Effector memory CD4-positive, alpha-beta T cell (primary cell): Measurements from ENCODE around the gene B3GAT1.

Experiments
- DNase-seq, 3 donors: peaks; one replicate each; pipeline ENCODE4 v3.0.0-alpha.2; 2020
- H3K27ac ChIP-seq: 2 replicates; pipeline ENCODE4 v1.7.0; 2013; ENCODE audit warnings: mild to moderate bottlenecking, low read length, moderate library complexity; ENCODE audit not compliant: insufficient read depth, poor library complexity, severe bottlenecking
- H3K27me3 ChIP-seq: replicated peaks from 2 replicates; pipeline ENCODE4 v1.7.0; 2013; ENCODE audit warnings: mild to moderate bottlenecking, low read length; ENCODE audit not compliant: insufficient read depth, control insufficient read depth, poor library complexity, severe bottlenecking
- H3K36me3 ChIP-seq: 2 replicates; pipeline ENCODE4 v1.7.0; 2013; ENCODE audit warnings: mild to moderate bottlenecking, low read length, moderate library complexity; ENCODE audit not compliant: control insufficient read depth, insufficient read depth
- H3K4me1 ChIP-seq: 2 replicates; pipeline ENCODE4 v1.7.0; 2013; ENCODE audit warnings: low read length, mild to moderate bottlenecking; ENCODE audit not compliant: control insufficient read depth, insufficient read depth, poor library complexity, severe bottlenecking
- H3K4me3 ChIP-seq: 2 replicates; pipeline ENCODE4 v1.7.0; 2013; ENCODE audit warnings: low read length, low read depth, mild to moderate bottlenecking; ENCODE audit not compliant: insufficient read depth, poor library complexity, severe bottlenecking
- H3K9me3 ChIP-seq: 2 replicates; pipeline ENCODE4 v1.7.0; 2013; ENCODE audit warnings: mild to moderate bottlenecking, low read length, moderate library complexity; ENCODE audit not compliant: control insufficient read depth

The B3GAT1 gene

DNA sequence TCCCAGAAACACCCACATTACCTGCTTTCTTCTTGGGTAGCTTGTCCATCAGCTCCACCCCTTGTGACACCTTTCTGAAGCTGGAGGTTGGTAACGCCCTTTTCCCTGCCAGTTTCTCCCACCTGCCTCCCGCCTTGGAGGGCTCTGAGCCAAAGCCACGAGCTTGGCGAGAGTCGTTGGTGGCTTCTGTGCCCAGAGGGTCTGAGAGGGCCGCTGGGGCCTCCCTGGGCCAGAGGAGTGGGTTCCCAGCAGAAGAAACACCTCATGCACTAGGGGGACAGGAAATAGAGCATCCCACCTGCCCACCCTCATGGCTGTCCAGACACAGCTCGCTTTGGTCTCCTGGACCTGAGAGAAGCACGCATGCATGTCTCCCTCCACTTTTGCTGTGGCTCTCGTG is 37.9 kb downstream of the B3GAT1 start:
- H3K9me3 ChIP-seq: no peaks in the 10 kb centered on the region
- no peaks in the 10 kb centered on the region for H3K36me3 ChIP-seq
- H3K4me1 ChIP-seq: no peaks in the 10 kb centered on the region
- H3K4me3 ChIP-seq: no peak overlapping the region
- H3K27me3 ChIP-seq: no peaks in the 10 kb centered on the region
- no peak overlapping the region for H3K27ac ChIP-seq
- DNase-seq: no peak

GRCh38 chr11:134373591-134374052 is 38.4 kb downstream of the B3GAT1 start:
- H3K27ac ChIP-seq: no peak overlapping the region
- no peaks in the 10 kb centered on the region for H3K27me3 ChIP-seq
- no peaks in the 10 kb centered on the region for H3K36me3 ChIP-seq

GRCh38 chr11:134372961-134373360 is 39.1 kb downstream of the B3GAT1 start:
- DNase-seq: no peak

More at GRCh38 chr11:134373591-134374052, 38.4 kb downstream of the B3GAT1 start:
- no peaks in the 10 kb centered on the region for H3K9me3 ChIP-seq
- H3K4me3 ChIP-seq: no peak overlapping the region
- H3K4me1 ChIP-seq: no peaks in the 10 kb centered on the region
- DNase-seq: no peak

DNA sequence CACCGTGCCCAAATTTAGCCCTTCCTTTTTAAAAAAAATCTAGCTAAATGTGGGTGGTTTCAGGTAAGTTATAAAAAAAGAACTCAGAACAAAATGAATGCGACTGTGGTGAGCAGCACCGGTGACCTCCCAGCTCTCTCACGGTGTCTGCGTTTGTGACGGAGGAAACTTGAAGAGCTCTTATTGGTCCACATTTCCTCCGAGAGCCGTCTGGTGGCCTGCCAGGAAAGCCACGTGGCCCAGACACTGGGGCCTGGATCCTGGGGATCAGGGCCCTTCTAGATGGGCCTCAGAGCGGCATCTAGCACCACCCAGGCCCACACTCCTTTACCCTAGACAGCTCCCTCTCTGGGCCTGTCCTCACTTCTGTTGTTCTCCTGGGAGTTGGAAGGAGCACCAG is 39.5 kb downstream of the B3GAT1 start:
- no peaks in the 10 kb centered on the region for H3K9me3 ChIP-seq
- no peaks in the 10 kb centered on the region for H3K36me3 ChIP-seq
- no peaks in the 10 kb centered on the region for H3K27me3 ChIP-seq
- DNase-seq: no peak
- no peak overlapping the region for H3K27ac ChIP-seq
- no peak overlapping the region for H3K4me3 ChIP-seq
- H3K4me1 ChIP-seq: no peaks in the 10 kb centered on the region

More at GRCh38 chr11:134372961-134373360, 39.1 kb downstream of the B3GAT1 start:
- Histone ChIP-seq H3K4me1 (no peaks in the 10 kb centered on the region), H3K27ac (no peak overlapping the region), H3K27me3 (no peaks in the 10 kb centered on the region), H3K36me3 (no peaks in the 10 kb centered on the region), H3K9me3 (no peaks in the 10 kb centered on the region), H3K4me3 (no peak overlapping the region)

- H3K27me3 ChIP-seq: no peaks in the 10 kb centered on the region
- no peaks in the 10 kb centered on the region for H3K9me3 ChIP-seq
- H3K4me3 ChIP-seq: no peak overlapping the region
- no peaks in the 10 kb centered on the region for H3K4me1 ChIP-seq
- H3K27ac ChIP-seq: no peak overlapping the region
- no peak for DNase-seq
- no peaks in the 10 kb centered on the region for H3K36me3 ChIP-seq
Observed at GRCh38 chr11:134371436-134372185, 40.4 kb downstream of the B3GAT1 start.

- Histone ChIP-seq H3K27ac (no peak overlapping the region), H3K4me1 (no peaks in the 10 kb centered on the region), H3K36me3 (no peaks in the 10 kb centered on the region), H3K27me3 (no peaks in the 10 kb centered on the region), H3K9me3 (no peaks in the 10 kb centered on the region), H3K4me3 (no peak overlapping the region)
- no peak for DNase-seq
Observed at GRCh38 chr11:134370526-134371435, 41.3 kb downstream of the B3GAT1 start.

GRCh38 chr11:134369656-134370525 is 42.2 kb downstream of the B3GAT1 start:
- no peaks in the 10 kb centered on the region for H3K27me3 ChIP-seq
- no peaks in the 10 kb centered on the region for H3K36me3 ChIP-seq
- H3K27ac ChIP-seq: no peak overlapping the region
- no peak for DNase-seq
- no peaks in the 10 kb centered on the region for H3K9me3 ChIP-seq
- no peaks in the 10 kb centered on the region for H3K4me1 ChIP-seq
- no peak overlapping the region for H3K4me3 ChIP-seq

- H3K9me3 ChIP-seq: no peaks in the 10 kb centered on the region
Observed at GRCh38 chr11:134367781-134368180, 44.3 kb downstream of the B3GAT1 start.

DNA sequence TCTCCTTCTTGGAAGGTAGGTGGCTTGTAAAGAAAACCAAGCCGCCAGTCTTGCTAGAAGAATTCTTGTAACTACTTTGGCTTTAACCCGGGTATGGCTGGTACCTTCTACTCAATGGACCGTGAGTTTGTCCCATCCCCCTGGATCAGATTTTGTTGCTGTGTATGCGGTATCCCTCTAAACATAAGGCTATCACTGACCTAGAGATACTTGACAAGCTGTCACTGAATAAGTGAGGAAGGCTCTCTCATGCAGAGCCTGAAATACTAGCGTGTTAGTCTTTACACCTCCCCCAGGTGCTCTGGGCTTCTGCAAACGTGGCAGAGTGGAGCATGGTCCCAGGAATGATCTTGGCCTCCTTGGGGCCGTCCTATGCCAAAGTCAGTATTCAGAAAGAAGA is 45.8 kb downstream of the B3GAT1 start:
- no peak for DNase-seq
- Histone ChIP-seq H3K27me3 (no peaks in the 10 kb centered on the region), H3K27ac (no peak overlapping the region), H3K4me1 (no peaks in the 10 kb centered on the region), H3K4me3 (no peak overlapping the region), H3K9me3 (no peaks in the 10 kb centered on the region), H3K36me3 (no peaks in the 10 kb centered on the region)

More at GRCh38 chr11:134367781-134368180, 44.3 kb downstream of the B3GAT1 start:
- no peaks in the 10 kb centered on the region for H3K27me3 ChIP-seq
- no peaks in the 10 kb centered on the region for H3K4me1 ChIP-seq
- no peaks in the 10 kb centered on the region for H3K36me3 ChIP-seq
- H3K4me3 ChIP-seq: no peak overlapping the region
- H3K27ac ChIP-seq: no peak overlapping the region
- DNase-seq: no peak
